ENCODE measurements around the gene ATP13A4. TPM values are rescaled to one million over a fixed set of nuclear protein-coding genes. Genes with fewer than 3 reads are reported as not detected.

ATP13A4 gene
- total and polyA plus RNA-seq, 2 of the 8 experiments (the other 6 are each of a cell fraction or from before 2014, with no cell fraction given) = 0.12 TPM; not detected in 1

- no peak for TF ChIP-seq TCF12 (IDR thresholded peaks at IDR 0.05; ENCODE audit: low read depth, low read length)
- TF ChIP-seq RBBP5 (IDR thresholded peaks at IDR 0.05; ENCODE audit: borderline replicate concordance, low read depth, low read length) = no peak
- no peak for TF ChIP-seq SUZ12 (IDR thresholded peaks at IDR 0.05; ENCODE audit: low read length)
These were observed 9.3 kb upstream of the ATP13A4 start (continued) for GRCh38 chr3:193564012-193564411.
